ENCODE results near the gene CFAP43.
"Not testable (repeated sequence)": the region's sequence is repeated elsewhere in the genome, so short reads cannot be mapped to it uniquely, and the experiment has no call there.

CFAP43 gene

GRCh38 chr10:104216631-104217030, 15.5 kb downstream of the CFAP43 start:
- no peak for DNase-seq

GRCh38 chr10:104209575-104210198, 22.5 kb downstream of the CFAP43 start:
- DNase-seq, result peak; percentile 10

- DNase-seq, result no peak
These were observed 23.4 kb downstream of the CFAP43 start for GRCh38 chr10:104208730-104209129.

GRCh38 chr10:104202231-104202630, 29.9 kb downstream of the CFAP43 start:
- no peak for DNase-seq

- DNase-seq, result no peak
These were observed 30.5 kb downstream of the CFAP43 start for GRCh38 chr10:104201636-104202035.

GRCh38 chr10:104199567-104199966, 32.6 kb downstream of the CFAP43 start:
- DNase-seq, result no peak

- DNase-seq, result no peak
These were observed 34.8 kb downstream of the CFAP43 start for GRCh38 chr10:104197364-104197763.

GRCh38 chr10:104195706-104196105, 36.5 kb downstream of the CFAP43 start:
- no peak for DNase-seq

- no peak for DNase-seq
These were observed 38.4 kb downstream of the CFAP43 start for GRCh38 chr10:104193787-104194186.

- DNase-seq, result no peak
These were observed 41.5 kb downstream of the CFAP43 start for GRCh38 chr10:104190695-104191094.

- DNase-seq, result no peak
These were observed 48.5 kb downstream of the CFAP43 start for GRCh38 chr10:104183682-104184081.

- not testable (repeated sequence) for DNase-seq
These were observed 58.0 kb downstream of the CFAP43 start for GRCh38 chr10:104174136-104174535.

- no peak for DNase-seq
These were observed 61.4 kb downstream of the CFAP43 start for GRCh38 chr10:104170610-104171254.

GRCh38 chr10:104155591-104155990, 76.6 kb downstream of the CFAP43 start:
- no peak for DNase-seq

- DNase-seq, result no peak
These were observed 80.4 kb downstream of the CFAP43 start for GRCh38 chr10:104151737-104152136.

GRCh38 chr10:104150139-104150538, 82.0 kb downstream of the CFAP43 start:
- no peak for DNase-seq

GRCh38 chr10:104146882-104147281, 85.3 kb downstream of the CFAP43 start:
- DNase-seq, result no peak

GRCh38 chr10:104144931-104145330, 87.2 kb downstream of the CFAP43 start:
- no peak for DNase-seq

- no peak for DNase-seq
These were observed 88.3 kb downstream of the CFAP43 start for GRCh38 chr10:104143829-104144228.

GRCh38 chr10:104142081-104142480, 90.1 kb downstream of the CFAP43 start:
- no peak for DNase-seq

GRCh38 chr10:104139221-104139620, 92.9 kb downstream of the CFAP43 start:
- DNase-seq, result no peak

- no peak for DNase-seq
These were observed 94.0 kb downstream of the CFAP43 start for GRCh38 chr10:104138131-104138530.

GRCh38 chr10:104130041-104130440, 102.1 kb downstream of the CFAP43 start:
- no peak for DNase-seq

- DNase-seq, result no peak
These were observed 104.0 kb downstream of the CFAP43 start for GRCh38 chr10:104128214-104128613.

- DNase-seq, result peak; percentile 19
These were observed 104.8 kb downstream of the CFAP43 start for GRCh38 chr10:104127411-104127810.

Measured in NCI-H1105 (cell line).